ENCODE measurements around the gene SLAMF9.

GRCh38 chr1:159944623-159945455, 9.2 kb downstream of the SLAMF9 start:
- TF ChIP-seq CTCF (optimal IDR thresholded peaks at IDR 0.05 in 1 of 3, IDR thresholded peaks at IDR 0.05 in 1 of 3, conservative IDR thresholded peaks at IDR 0.05 in 1 of 3; ENCODE audit: extremely low read depth in 1 of 3, insufficient read depth in 2 of 3, low read length in 3 of 3) (no peak), EZH2 (IDR thresholded peaks at IDR 0.05; ENCODE audit: low read length) (no peak)
